ENCODE measurements around the gene PARD3B.
"Not testable (repeated sequence)": the region's sequence is repeated elsewhere in the genome, so short reads cannot be mapped to it uniquely, and the experiment has no call there.

The PARD3B gene

DNA sequence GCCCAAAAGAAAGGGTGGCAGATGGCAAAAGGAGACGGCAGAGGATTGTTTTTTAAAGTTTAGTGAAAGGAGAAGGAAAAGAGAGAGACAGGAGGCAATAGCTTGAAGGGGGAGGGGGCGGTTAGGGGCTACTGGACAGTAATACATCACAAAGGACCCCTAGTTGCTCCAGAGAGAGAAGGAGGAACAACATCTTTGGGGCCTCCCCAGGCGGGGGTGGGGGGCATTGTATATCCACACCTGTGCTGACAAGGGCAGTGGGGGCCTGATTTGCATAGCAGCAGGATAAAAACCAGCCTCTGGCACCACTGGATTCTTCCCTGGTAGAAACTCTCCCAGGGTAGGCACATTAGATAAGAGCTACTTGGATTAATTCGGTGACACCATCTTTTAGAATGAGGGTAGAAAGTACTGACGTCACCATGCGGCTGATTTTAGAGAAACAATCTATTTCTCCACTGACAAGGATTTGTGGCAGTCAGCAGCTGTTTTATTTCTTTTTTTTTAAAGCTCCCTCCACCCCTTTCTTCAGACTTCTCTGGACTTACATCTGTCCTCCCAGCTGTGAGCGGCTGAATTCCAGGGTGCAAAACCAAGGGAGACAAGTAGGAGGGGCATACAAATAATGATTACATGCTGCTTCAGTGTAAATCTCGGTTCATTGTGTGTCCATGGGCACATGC lies 937.3 kb downstream of the PARD3B start:
- no peak for DNase-seq (ENCODE audit: low read depth in 1 of 2, low spot score in 1 of 2)

GRCh38 chr2:205483095-205483494 lies 937.8 kb downstream of the PARD3B start:
- DNase-seq (ENCODE audit: low read depth in 1 of 2, low spot score in 1 of 2), result no peak

GRCh38 chr2:205484215-205484614 lies 938.9 kb downstream of the PARD3B start:
- no peak for DNase-seq (ENCODE audit: low read depth in 1 of 2, low spot score in 1 of 2)

DNA sequence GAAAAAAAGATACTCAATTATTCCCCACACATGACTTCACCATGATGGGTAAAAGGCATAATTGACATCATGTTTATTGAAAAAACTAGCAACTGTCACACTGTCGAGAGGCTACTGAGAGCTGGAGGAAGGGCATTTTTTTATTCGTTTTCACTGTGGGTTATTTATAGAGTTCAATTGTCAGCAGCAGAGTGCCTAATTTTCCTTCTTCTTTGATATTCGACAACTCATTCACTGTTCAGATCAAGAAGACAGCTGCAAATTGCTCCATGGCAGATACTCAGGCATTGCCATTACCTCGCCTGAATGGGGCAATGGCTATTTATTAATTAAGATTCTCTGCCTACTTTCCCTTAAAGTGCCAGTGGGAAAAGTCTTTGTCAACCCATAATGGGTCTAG lies 939.5 kb downstream of the PARD3B start:
- no peak for DNase-seq (ENCODE audit: low read depth in 1 of 2, low spot score in 1 of 2)

DNA sequence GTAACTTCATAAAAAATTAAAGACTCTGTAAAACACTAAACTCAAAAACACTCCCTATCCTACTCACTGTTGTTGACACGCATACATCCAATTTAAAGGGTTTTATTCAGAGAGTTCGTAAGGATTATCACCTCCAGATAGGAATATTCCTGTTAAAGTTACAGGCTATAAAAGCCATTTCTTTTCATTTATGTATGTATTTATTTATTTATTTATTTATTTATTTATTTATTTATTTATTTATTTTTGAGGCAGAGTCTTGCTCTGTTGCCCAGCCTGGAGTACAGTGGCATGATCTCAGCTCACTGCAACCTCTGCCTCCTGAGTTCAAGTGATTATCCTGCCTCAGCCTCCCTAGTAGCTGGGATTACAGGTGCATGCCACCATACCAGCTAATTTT lies 948.3 kb downstream of the PARD3B start:
- DNase-seq (ENCODE audit: low read depth in 1 of 2, low spot score in 1 of 2), result not testable (repeated sequence)

- no peak for DNase-seq (ENCODE audit: low read depth in 1 of 2, low spot score in 1 of 2)
These were observed 949.4 kb downstream of the PARD3B start for GRCh38 chr2:205494537-205495235.

GRCh38 chr2:205495819-205496218 lies 950.5 kb downstream of the PARD3B start:
- DNase-seq (ENCODE audit: low read depth in 1 of 2, low spot score in 1 of 2), result no peak

GRCh38 chr2:205496370-205496769 lies 951.1 kb downstream of the PARD3B start:
- DNase-seq (ENCODE audit: low read depth in 1 of 2, low spot score in 1 of 2), result no peak

DNA sequence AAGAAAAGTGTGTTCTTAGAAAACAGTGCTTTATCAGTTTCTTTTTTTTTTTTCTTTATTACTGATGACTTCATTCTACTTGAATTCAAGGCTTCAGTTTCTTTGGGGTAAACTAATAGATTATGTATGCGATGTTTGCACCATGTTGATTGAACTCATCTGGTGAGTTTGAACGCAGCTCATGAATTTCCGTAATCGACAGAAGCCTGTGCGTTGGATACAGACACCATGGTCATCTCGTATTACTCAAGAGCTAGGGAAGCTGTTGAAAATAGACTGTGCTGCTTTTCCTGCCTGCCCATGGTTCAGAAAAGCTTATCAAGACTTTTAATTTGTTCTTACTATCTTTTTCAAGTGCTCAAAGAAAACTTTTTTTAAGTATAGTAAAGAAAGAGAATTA lies 951.5 kb downstream of the PARD3B start:
- no peak for DNase-seq (ENCODE audit: low read depth in 1 of 2, low spot score in 1 of 2)

DNA sequence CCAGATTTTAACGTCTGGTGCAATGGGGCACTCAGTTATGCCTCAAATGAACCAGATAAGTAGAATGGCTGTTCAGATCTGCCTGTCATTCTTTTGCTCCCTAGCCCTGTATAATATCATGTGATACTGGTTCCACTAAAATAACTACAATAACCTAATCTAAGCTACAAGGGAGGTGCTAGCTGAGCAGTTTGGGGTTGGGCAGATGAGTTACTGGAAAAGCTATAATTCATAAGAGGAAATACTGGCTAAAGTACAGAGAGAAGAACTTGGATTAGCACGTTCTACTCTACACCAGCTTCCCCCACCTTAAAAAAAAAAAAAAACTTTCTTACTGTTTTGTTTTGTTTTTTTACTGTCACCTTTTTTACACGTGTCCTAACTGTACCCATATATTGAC lies 953.7 kb downstream of the PARD3B start:
- no peak for DNase-seq (ENCODE audit: low read depth in 1 of 2, low spot score in 1 of 2)

- DNase-seq (ENCODE audit: low read depth in 1 of 2, low spot score in 1 of 2), result no peak
These were observed 954.8 kb downstream of the PARD3B start for GRCh38 chr2:205500065-205500464.

- no peak for DNase-seq (ENCODE audit: low read depth in 1 of 2, low spot score in 1 of 2)
These were observed 955.7 kb downstream of the PARD3B start for GRCh38 chr2:205500951-205501350.

DNA sequence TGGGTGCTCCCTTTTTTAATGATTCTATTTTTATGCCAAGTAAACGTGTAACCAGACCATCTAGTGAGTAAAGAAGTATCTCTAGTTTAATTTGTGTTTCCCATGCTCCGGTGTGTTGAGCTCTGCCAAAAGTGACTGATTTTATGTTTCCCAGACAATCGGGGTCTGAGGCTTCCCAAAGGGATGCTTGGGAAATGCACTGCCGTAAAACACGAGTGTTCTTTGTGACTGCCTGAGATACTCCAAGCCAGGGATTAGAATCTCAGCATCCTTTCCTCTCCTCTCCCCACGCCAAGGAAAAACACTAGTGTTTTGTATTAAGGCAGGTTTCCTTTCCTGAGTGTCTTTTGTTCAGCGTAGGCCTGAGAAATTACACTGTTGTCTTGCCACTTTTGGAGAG lies 956.6 kb downstream of the PARD3B start:
- no peak for DNase-seq (ENCODE audit: low read depth in 1 of 2, low spot score in 1 of 2)

- no peak for DNase-seq (ENCODE audit: low read depth in 1 of 2, low spot score in 1 of 2)
These were observed 960.1 kb downstream of the PARD3B start for GRCh38 chr2:205505371-205505770.

GRCh38 chr2:205509655-205510054 lies 964.4 kb downstream of the PARD3B start:
- no peak for DNase-seq (ENCODE audit: low read depth in 1 of 2, low spot score in 1 of 2)

DNA sequence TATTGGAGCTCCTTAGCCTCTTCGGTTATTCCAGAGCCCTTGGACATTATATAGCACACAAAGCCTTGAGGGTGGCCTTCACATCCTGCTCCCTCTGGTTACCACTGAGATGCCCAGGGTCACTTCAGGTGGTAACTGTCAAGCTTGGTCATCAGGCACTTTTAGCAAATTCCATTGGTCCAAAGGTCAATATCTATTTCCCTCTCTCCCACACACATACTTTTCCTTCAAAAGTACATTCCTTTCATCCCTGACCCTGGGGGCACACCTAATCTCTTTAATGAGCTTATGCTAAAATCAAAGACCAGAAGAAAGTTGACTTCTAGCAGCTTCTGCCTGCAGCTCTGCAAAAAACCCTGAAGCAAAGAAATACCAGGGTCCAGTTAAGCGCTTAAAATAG lies 965.1 kb downstream of the PARD3B start:
- DNase-seq (ENCODE audit: low read depth in 1 of 2, low spot score in 1 of 2), result no peak

GRCh38 chr2:205511221-205511620 lies 965.9 kb downstream of the PARD3B start:
- no peak for DNase-seq (ENCODE audit: low read depth in 1 of 2, low spot score in 1 of 2)

DNA sequence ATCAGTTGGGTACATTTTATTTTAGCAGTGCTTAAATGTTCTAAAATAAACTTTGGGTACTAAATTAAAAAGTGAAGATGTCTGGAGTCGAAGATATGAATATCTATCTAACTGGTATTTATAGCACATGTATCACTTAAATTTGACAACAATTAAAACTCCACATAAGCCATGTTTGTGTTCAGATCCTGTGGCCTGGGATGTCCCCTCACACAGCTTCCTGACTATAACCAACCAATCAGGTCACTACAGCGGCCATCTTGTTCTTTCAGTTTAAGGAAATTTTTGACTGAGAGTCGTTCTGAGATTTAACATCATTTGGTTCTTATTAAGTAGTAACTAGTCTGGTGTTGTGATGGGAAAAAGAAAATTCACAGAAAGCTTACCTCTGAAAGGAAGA lies 966.4 kb downstream of the PARD3B start:
- DNase-seq (ENCODE audit: low read depth in 1 of 2, low spot score in 1 of 2), result no peak

GRCh38 chr2:205520311-205520710 lies 975.0 kb downstream of the PARD3B start:
- no peak for DNase-seq (ENCODE audit: low read depth in 1 of 2, low spot score in 1 of 2)

DNA sequence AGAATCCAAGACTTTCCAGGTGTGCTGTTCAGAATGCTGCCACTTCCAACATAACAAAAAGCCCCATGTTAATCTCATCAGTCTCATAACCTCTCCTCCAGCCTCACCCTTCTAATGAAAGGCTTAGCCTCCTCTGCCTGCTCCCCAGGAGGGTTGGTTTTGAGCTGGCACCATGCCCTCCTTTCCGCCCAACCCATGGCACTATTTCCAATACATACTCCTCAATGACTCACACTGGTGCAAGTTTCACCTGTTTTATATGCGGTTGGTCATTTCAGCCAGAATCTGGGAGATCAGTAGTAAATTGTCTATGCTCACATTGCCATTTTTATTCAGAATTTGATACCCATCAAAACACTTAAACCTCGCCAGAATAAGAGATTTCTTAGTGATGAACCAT lies 979.4 kb downstream of the PARD3B start:
- no peak for DNase-seq (ENCODE audit: low read depth in 1 of 2, low spot score in 1 of 2)

DNA sequence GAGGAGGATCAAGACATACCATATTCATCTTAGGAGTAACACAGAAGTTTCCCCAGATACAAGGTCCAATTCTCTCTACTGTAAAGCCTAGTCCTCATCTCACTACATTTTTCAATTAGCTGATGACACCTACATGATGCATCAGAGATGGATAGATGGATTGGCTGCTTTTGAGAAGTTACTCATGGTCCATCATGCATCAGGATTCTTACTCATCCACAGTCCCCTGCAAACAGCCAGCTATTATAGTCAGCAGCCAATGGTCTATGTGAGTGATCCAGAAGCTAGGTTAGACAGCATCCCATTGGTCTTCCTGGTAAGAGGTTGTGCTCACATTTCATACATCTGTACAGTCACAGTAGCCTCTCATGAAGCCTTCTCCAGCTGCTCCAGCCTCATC lies 982.5 kb downstream of the PARD3B start:
- no peak for DNase-seq (ENCODE audit: low read depth in 1 of 2, low spot score in 1 of 2)

- DNase-seq (ENCODE audit: low read depth in 1 of 2, low spot score in 1 of 2), result no peak
These were observed 985.8 kb downstream of the PARD3B start for GRCh38 chr2:205531072-205531471.

Data from stimulated activated CD4-positive, alpha-beta T cell treated with anti-CD3 and anti-CD28 coated beads, Interleukin-15, amount 100 ng/mL, for 1 hour (primary cell).